PC-3 (cell line): Measurements from ENCODE around the gene HDLBP. TPM values are rescaled to one million over a fixed set of nuclear protein-coding genes. Genes with fewer than 3 reads are reported as not detected.
"Not testable (repeated sequence)": the region's sequence is repeated elsewhere in the genome, so short reads cannot be mapped to it uniquely, and the experiment has no call there.

Experiments
- ATAC-seq: fragments of 200-7000 bp; cut with Tn5 transposase; 2 replicates; pipeline ENCODE4 v1.9.1; 2020; ENCODE audit warnings: mild to moderate bottlenecking, moderate library complexity
- BruUV-seq: library from RNA; stranded (reverse); fragments of 400-500 nt; replicated peaks from 2 replicates; lab custom pipeline; 2021; lab: Mats Ljungman, UMichigan
- CTCF ChIA-PET: fragments of 300-600 bp; sonication (Branson Sonifier 250); formaldehyde crosslinking; loops from one replicate; lab custom pipeline; 2022; ENCODE audit warnings: antibody characterized with exemption; lab: Charles Lee
- POLR2A ChIA-PET: fragments of 300-600 bp; sonication (Branson Sonifier 250); formaldehyde crosslinking; loops from one replicate; lab custom pipeline; 2022; ENCODE audit warnings: antibody characterized with exemption; ENCODE audit not compliant: unreplicated experiment; lab: Charles Lee
- DNase-seq: peaks from one replicate; pipeline ENCODE4 v3.0.0-alpha.2; 2015
- H2AFZ ChIP-seq: fragments of 300-600 bp; sonication (generic); 2 replicates; pipeline ENCODE4 v1.6.0; 2016; ENCODE audit warnings: antibody characterized with exemption, low read length
- H3F3A ChIP-seq: fragments of 300-600 bp; sonication (generic); one replicate; pipeline ENCODE4 v1.6.0; 2017; ENCODE audit warnings: antibody characterized with exemption, low read length, control low read depth, mild to moderate bottlenecking; ENCODE audit not compliant: unreplicated experiment
- H3K27ac ChIP-seq: fragments of 300-600 bp; sonication (generic); 2 replicates; pipeline ENCODE4 v1.5.1; 2016; ENCODE audit warnings: mild to moderate bottlenecking, low read length
- H3K27me3 ChIP-seq: fragments of 300-600 bp; sonication (generic); 2 replicates; pipeline ENCODE4 v1.6.1; 2016; ENCODE audit warnings: low read length, mixed read lengths
- H3K36me3 ChIP-seq: fragments of 300-600 bp; sonication (generic); 2 replicates; pipeline ENCODE4 v1.6.1; 2016; ENCODE audit warnings: low read depth, mixed run types, low read length, mixed read lengths
- H3K4me1 ChIP-seq: fragments of 300-600 bp; sonication (generic); 2 replicates; pipeline ENCODE4 v1.5.1; 2016; ENCODE audit warnings: low read length; ENCODE audit not compliant: insufficient read depth
- H3K4me2 ChIP-seq: fragments of 300-600 bp; sonication (generic); 2 replicates; pipeline ENCODE4 v1.6.0; 2016; ENCODE audit warnings: low read length
- H3K4me3 ChIP-seq: fragments of 300-600 bp; sonication (generic); 2 replicates; pipeline ENCODE4 v1.5.1; 2016; ENCODE audit warnings: mild to moderate bottlenecking, low read length, mixed read lengths
- H3K79me2 ChIP-seq: fragments of 300-600 bp; sonication (generic); 2 replicates; pipeline ENCODE4 v1.6.1; 2017; ENCODE audit warnings: low read length, mixed read lengths
- H3K9ac ChIP-seq: fragments of 300-600 bp; sonication (generic); 2 replicates; pipeline ENCODE4 v1.6.0; 2016; ENCODE audit warnings: mild to moderate bottlenecking, low read length
- H3K9me2 ChIP-seq: fragments of 300-600 bp; sonication (generic); replicated peaks from 2 replicates; pipeline ENCODE4 v1.6.1; 2016; ENCODE audit warnings: mixed run types, low read length, mixed read lengths
- H3K9me3 ChIP-seq: fragments of 300-600 bp; sonication (generic); 2 replicates; pipeline ENCODE4 v1.6.1; 2016; ENCODE audit warnings: low read length, mixed read lengths
- H4K20me1 ChIP-seq: fragments of 300-600 bp; sonication (generic); 2 replicates; pipeline ENCODE4 v1.6.1; 2016; ENCODE audit warnings: low read length, mixed read lengths
- EZH2 ChIP-seq: fragments of 300-600 bp; sonication (generic); IDR thresholded peaks from one replicate; pipeline ENCODE4 v1.6.1; 2017; ENCODE audit warnings: antibody characterized with exemption, mild to moderate bottlenecking, low read length; ENCODE audit not compliant: unreplicated experiment
- EZH2phosphoT487 ChIP-seq: fragments of 300-600 bp; sonication (generic); IDR thresholded peaks from 2 replicates; pipeline ENCODE4 v1.6.1; 2018; ENCODE audit warnings: mild to moderate bottlenecking, antibody characterized with exemption, low read length, borderline replicate concordance
- intact Hi-C: fragments of 100-400 bp; cut with micrococcal nuclease; formaldehyde crosslinking; loops from 2 replicates; pipeline ENCODE4 v1.9.0; 2023
- total RNA-seq: library from RNA; depleted of rRNA; stranded (reverse); fragments of >200 nt; gene quantifications from 2 replicates; pipeline ENCODE4 v1.2.3, GENCODE V29; 2014
- TF ChIP-seq, protein P1 (sequence below): fragments of 300-600 bp; sonication (generic); conservative IDR thresholded peaks from 2 replicates; pipeline ENCODE4 v1.5.1; 2017; ENCODE audit warnings: antibody characterized with exemption, low read depth, mild to moderate bottlenecking, low read length

Gene HDLBP
- total RNA-seq, 1 experiment from 2014 or later = 410 TPM

GRCh38 chr2:241198381-241199279, 116.8 kb downstream of the HDLBP start:
- H3K4me1 ChIP-seq = no peaks in the 10 kb centered on the region
- no peak overlapping the region for H3K9ac ChIP-seq
- no peak overlapping the region for H3K4me2 ChIP-seq
- no peak overlapping the region for H2AFZ ChIP-seq
- ChIA-PET POLR2A (no interaction called here), CTCF (no interaction called here)
- no TSS peak for BruUV-seq
- no peaks in the 10 kb centered on the region for H3K36me3 ChIP-seq
- DNase-seq (no peak), ATAC-seq (no peak)
- no peaks in the 10 kb centered on the region for H3K9me3 ChIP-seq
- TF ChIP-seq EZH2 = no peak
- TF ChIP-seq, protein P1, sequence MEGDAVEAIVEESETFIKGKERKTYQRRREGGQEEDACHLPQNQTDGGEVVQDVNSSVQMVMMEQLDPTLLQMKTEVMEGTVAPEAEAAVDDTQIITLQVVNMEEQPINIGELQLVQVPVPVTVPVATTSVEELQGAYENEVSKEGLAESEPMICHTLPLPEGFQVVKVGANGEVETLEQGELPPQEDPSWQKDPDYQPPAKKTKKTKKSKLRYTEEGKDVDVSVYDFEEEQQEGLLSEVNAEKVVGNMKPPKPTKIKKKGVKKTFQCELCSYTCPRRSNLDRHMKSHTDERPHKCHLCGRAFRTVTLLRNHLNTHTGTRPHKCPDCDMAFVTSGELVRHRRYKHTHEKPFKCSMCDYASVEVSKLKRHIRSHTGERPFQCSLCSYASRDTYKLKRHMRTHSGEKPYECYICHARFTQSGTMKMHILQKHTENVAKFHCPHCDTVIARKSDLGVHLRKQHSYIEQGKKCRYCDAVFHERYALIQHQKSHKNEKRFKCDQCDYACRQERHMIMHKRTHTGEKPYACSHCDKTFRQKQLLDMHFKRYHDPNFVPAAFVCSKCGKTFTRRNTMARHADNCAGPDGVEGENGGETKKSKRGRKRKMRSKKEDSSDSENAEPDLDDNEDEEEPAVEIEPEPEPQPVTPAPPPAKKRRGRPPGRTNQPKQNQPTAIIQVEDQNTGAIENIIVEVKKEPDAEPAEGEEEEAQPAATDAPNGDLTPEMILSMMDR = no peak
- TF ChIP-seq EZH2phosphoT487 = no peak
- no peak overlapping the region for H3K4me3 ChIP-seq
- H3K9me2 ChIP-seq = no peaks in the 10 kb centered on the region
- H3K27me3 ChIP-seq = no peaks in the 10 kb centered on the region
- no peaks in the 10 kb centered on the region for H3F3A ChIP-seq
- H3K79me2 ChIP-seq = no peaks in the 10 kb centered on the region
- H4K20me1 ChIP-seq = no peaks in the 10 kb centered on the region
- no peak overlapping the region for H3K27ac ChIP-seq
- intact Hi-C loops = no loop called here

- TF ChIP-seq, protein P1 = no peak
- TF ChIP-seq EZH2phosphoT487 (no peak), EZH2 (no peak)
- Histone ChIP-seq H3K36me3 (no peaks in the 10 kb centered on the region), H2AFZ (no peak overlapping the region), H3K27ac (no peak overlapping the region), H3K9ac (no peak overlapping the region), H3K9me2 (no peaks in the 10 kb centered on the region), H3K4me1 (no peaks in the 10 kb centered on the region), H3K9me3 (no peaks in the 10 kb centered on the region), H3F3A (no peaks in the 10 kb centered on the region), H3K4me3 (no peak overlapping the region), H3K79me2 (no peaks in the 10 kb centered on the region), H3K4me2 (no peak overlapping the region), H4K20me1 (no peaks in the 10 kb centered on the region), H3K27me3 (no peaks in the 10 kb centered on the region)
- BruUV-seq = no TSS peak
- ChIA-PET CTCF (no interaction called here), POLR2A (no interaction called here)
- intact Hi-C loops = no loop called here
- DNase-seq (no peak), ATAC-seq (no peak)
Measured at GRCh38 chr2:241197947-241198346, 117.5 kb downstream of the HDLBP start.

GRCh38 chr2:241197246-241197645, 118.2 kb downstream of the HDLBP start:
- H3K27me3 ChIP-seq, DNase-seq, H3K4me1 ChIP-seq, BruUV-seq, H3K79me2 ChIP-seq, intact Hi-C loops, H4K20me1 ChIP-seq, H3K9me3 ChIP-seq, H3K4me2 ChIP-seq, ATAC-seq, CTCF ChIA-PET, H3K4me3 ChIP-seq, H3K27ac ChIP-seq, H3K9ac ChIP-seq, H3K9me2 ChIP-seq, H3K36me3 ChIP-seq, H3F3A ChIP-seq, POLR2A ChIA-PET, H2AFZ ChIP-seq: not testable (repeated sequence)
